ENCODE measurements around the gene UBA1.

Gene UBA1

GRCh38 chrX:47170861-47171692, 22.6 kb upstream of the UBA1 start:
- DNase-seq = no peak

DNA sequence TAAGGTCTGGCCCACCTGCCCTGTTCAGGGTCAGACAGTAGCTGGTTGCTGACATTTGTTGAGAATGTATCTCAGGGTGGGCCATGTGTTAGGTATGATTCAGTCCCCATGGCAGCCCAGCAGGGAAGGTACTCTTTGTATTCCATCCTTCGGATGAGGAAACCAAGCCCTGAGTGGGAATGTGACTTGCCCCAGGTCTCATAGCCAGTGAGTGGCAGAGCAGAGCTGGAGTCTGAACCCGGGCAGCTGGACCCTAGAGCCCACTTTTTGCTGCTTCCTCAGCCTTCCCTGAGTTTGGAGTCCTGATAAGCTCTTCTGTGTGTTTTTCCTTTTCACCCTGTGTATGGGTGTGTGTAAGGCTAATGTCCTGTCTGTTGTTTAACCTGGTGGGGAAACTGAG, 21.6 kb upstream of the UBA1 start:
- no peak for DNase-seq

DNA sequence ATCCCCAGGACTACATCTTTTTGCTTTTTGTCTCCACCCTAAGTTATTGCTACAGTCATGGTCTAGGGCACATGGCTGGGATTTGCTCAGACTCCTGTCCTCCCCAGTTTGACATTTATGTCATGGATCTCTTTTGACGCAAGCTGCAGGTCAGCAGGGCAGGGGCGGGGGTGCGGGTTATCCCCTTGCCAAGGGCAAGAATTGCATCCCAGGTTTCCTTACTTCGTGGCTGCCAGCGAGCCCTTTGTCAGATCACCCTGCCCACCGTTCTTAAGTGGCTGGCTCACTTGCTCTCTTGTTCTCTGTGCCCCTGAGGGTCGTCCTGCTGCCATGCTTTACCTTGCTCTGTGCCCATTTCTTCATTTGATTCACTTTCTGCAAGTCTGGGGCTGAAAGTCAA, 21.1 kb upstream of the UBA1 start:
- DNase-seq = no peak

DNA sequence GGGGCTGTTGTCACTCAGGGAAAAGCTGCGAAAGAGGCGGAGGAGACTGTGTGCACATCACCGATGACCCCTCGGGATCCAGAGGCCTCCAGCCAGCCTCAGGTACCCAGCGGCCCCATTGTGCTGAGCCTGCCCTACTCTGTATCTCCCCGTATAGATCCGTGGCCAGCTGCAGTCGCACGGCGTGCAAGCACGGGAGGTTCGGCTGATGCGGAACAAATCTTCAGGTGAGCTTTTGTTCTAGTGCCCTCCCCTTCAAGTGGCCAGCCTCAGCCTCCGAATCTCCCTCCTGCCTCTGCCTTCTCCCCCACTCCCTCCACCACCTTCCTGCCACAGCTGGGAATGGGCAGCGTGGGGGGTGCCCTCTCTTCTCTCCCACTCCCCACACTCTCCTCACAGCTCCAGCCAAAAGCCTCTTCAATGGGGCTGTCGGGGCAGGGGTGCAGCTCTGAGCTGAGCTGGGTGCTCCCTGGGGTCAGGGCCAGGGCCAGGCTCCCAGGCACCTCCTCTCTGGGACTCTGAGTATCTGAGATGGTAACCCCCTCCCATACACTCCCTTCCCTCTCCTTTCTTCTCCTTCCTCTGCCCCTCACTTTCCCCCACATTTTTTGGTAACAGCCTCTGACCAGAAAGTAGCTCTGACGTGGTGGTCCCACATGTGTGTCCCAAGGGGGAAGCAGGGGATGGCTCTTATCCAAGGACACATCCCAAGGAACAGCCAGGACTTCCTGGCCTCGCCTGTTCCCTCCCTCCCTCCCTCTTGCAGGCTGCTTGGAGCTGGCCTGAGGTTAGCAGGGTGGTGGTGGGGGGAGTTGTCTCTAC, 20.4 kb upstream of the UBA1 start:
- DNase-seq = no peak

DNA sequence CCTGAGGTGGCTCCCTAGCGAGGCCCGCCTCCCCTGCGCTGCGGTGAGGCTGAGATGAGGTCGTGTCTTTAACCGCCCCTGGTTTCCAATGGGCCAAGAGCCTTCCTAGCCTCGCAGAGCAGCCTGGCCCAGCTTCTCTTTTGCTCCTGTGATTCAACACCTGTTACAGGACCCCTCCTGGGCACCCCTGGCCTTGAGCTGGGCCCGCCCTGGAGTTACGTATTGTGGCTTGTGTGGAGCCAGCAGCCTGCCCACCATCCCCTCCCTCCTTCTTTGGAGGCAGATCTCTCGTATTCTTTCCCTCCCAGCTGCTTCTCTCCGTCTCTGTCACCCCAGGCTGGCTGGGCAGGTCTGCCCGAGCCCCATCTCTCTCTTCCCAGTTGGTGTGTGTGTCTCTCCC, 19.3 kb upstream of the UBA1 start:
- DNase-seq = no peak

- no peak for DNase-seq
Measured at GRCh38 chrX:47174846-47175587, 18.6 kb upstream of the UBA1 start.

GRCh38 chrX:47175588-47175980, 18.0 kb upstream of the UBA1 start:
- no peak for DNase-seq

GRCh38 chrX:47176101-47176740, 17.4 kb upstream of the UBA1 start:
- no peak for DNase-seq

DNA sequence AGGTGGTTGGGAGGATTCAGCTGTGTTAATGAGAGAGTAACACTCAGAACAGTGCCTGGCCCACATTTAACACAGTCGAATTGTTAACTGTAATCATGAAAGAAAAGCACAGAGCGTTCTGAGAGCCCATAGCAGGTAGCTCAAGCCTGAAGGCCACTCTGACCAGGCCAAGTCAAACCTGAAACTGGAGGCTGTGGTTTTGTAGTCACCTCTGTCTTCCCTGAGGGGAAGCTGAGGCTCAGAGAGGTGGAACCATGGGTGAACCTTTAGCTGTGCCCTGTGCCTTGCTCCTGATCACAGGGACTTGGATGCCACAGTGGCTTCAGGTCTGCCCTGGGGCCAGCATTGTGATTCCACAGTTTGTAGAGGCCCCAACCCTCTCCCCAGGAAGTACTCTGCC, 16.6 kb upstream of the UBA1 start:
- DNase-seq = no peak

DNA sequence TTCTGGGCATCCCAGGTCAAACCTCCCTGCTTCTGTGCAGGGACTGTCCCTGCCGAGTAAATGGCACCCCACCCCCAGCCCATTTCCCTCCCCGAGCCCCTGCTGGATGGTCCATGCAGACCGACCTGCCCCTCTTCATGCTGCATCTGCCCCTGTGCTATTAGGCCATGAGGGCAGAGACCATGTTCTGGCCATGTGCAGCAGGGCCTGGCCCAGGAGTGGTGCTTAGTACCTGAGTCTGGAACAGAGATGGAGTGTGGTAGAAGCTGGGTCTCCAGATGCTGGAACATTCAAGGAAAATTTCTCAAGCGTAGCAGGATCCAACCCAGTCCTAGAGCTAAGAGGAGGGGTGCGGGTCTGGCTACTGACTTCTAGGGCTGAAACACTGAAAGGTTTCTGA, 15.3 kb upstream of the UBA1 start:
- no peak for DNase-seq

- DNase-seq = no peak
Measured at GRCh38 chrX:47179221-47179927, 14.3 kb upstream of the UBA1 start.

DNA sequence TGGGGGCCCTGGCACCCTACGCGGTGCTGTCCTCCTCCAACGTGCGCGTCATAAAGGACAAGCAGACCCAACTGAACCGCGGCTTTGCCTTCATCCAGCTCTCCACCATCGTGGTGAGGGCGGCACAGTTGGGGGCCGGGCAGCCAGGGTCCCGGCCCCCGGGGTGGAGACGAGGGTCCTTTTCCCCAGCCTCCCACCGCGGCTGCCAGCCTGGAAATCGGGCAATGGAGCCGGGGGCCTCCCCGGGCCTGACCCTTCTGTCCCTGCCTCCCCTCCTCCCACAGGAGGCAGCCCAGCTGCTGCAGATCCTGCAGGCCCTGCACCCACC, 13.7 kb upstream of the UBA1 start:
- DNase-seq = no peak

DNA sequence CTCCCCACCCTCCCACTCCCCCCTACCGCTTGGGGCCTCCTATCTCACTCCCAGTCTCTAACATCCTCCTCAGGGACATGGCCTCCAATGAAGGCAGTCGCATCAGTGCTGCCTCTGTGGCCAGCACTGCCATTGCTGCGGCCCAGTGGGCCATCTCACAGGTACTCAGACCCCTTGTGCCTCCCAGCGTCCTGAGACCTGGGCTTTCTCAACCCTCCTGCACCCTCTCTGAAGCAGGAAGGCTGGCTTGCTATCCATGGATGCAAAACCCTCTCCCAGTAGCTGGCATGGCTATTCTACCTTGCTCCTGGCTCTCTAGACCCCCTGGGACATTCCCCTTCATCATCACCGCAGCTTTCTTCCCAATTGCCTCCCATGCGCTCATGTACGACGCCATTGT, 13.3 kb upstream of the UBA1 start:
- no peak for DNase-seq

- no peak for DNase-seq
Measured at GRCh38 chrX:47181301-47181700, 12.3 kb upstream of the UBA1 start.

GRCh38 chrX:47182106-47182700, 11.4 kb upstream of the UBA1 start:
- no peak for DNase-seq

- no peak for DNase-seq
Measured at GRCh38 chrX:47184486-47184885, 9.1 kb upstream of the UBA1 start.

- DNase-seq = no peak
Measured at GRCh38 chrX:47185241-47185640, 8.4 kb upstream of the UBA1 start.

DNA sequence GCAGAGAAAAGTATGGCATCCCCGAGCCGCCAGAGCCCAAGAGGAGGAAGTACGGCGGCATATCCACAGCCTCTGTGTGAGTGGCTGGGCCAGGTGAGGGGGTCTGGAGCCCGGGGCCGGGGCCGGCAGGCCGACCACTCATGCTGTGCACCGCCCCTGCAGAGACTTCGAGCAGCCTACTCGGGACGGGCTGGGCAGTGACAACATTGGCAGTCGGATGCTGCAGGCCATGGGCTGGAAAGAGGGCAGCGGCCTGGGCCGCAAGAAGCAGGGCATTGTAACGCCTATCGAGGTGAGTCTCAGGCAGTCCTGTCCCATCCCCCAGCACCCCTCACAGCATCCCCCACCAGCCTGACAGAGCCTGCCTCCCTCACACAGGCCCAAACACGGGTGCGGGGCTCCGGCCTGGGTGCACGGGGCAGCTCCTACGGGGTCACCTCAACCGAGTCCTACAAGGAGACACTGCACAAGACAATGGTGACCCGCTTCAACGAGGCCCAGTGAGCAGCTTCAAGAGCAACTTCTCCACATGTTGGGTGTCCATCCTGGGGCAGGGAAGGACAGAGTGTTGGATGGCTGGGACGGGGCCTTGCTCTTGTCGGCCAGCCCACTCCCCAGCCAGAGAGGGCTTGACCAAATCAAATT, 7.4 kb upstream of the UBA1 start:
- DNase-seq = no peak

DNA sequence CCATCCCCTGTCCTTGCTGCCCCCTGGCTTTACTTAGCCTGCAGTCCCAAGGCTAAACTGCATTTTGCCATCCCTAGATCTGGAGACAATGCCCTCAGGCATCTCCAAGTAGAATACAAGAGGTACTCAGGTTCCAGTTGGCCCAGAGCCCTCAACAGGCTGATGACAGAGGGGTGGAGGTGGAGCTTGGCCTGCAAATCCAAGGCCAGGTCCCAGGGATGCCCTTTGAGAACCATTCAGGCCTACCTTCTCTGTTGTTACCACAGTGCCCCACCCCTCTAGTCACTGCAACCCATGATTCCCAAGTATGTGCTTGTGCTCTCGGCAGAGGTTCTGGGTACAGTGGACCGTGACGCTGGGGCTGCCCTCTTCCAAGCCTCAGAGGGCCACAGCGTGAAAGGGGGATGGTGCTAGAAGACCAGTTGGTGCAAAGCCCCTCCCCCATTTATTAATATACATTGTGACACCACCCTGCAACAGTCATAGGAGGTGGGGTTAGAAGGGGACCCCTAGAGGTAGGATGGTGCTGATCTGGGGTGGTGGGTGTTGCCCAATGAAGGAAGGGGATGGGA, 6.4 kb upstream of the UBA1 start:
- peak; percentile 49 for DNase-seq

GRCh38 chrX:47189906-47190305, 3.7 kb upstream of the UBA1 start:
- DNase-seq = no peak

Data from DMS79 (cell line).